ENCODE data around the gene TAS1R2. TPM values are rescaled to one million over a fixed set of nuclear protein-coding genes. Genes with fewer than 3 reads are reported as not detected.

The TAS1R2 gene
- total and polyA plus RNA-seq, 2 of the 13 experiments (the other 11 are each of a cell fraction or from before 2014, with no cell fraction given): not detected

GRCh38 chr1:18858070-18858688 is 1.3 kb downstream of the TAS1R2 start:
- ATAC-seq: no peak
- H3K4me3 ChIP-seq (replicated peaks in 1 of 3; ENCODE audit: insufficient read depth in 1 of 3, low read depth in 2 of 3, low read length in 3 of 3): no peak overlapping the region
- H3K4me2 ChIP-seq (ENCODE audit: low read depth, low read length): no peak overlapping the region
- in situ Hi-C loops (cut with HindIII; ENCODE audit: extremely low pct_ligation_motif_present, low pct_unique_long_range_greater_than_20kb) (no loop called here), intact Hi-C loops (cut with micrococcal nuclease; ENCODE audit: unreplicated experiment) (no loop called here)
- BruUV-seq (replicated peaks): no TSS peak
- H4K20me1 ChIP-seq (ENCODE audit: insufficient read depth, low read length): no peaks in the 10 kb centered on the region
- ChIA-PET CTCF (ENCODE audit: low intra/inter-chr PET ratio, low total read pairs) (no interaction called here), POLR2A (no interaction called here)
- DNase-seq (ENCODE audit: low spot score): no peak
- H3K79me2 ChIP-seq (ENCODE audit: insufficient read depth, low read length): no peaks in the 10 kb centered on the region
- no peak overlapping the region for H3K9ac ChIP-seq (ENCODE audit: insufficient read depth, low read depth, low read length)
- peaks cover 3 to 17% of the 10 kb centered on the region in 2 experiments; a peak in 4 of 5 replicates for H3K27me3 ChIP-seq (ENCODE audit: control insufficient read depth in 1 of 2, insufficient read depth in 2 of 2, low read length in 2 of 2)
- no peak overlapping the region for H2AFZ ChIP-seq (ENCODE audit: low read length)
- no peaks in the 10 kb centered on the region for H3K36me3 ChIP-seq (replicated peaks in 1 of 2; ENCODE audit: control insufficient read depth in 1 of 2, insufficient read depth in 2 of 2, low read length in 2 of 2)
- 32% methylated on average over 7 of the region's 7 CpGs for WGBS (ENCODE audit: low lambda C conversion rate)
- no peak for FAIRE-seq
- H3K9me3 ChIP-seq (ENCODE audit: low read length): no peaks in the 10 kb centered on the region
- H3K4me1 ChIP-seq (ENCODE audit: insufficient read depth, low read length): no peaks in the 10 kb centered on the region
- no peak overlapping the region for H3K27ac ChIP-seq (ENCODE audit: extremely low read length, insufficient read depth, low read length)
- TF ChIP-seq ZFP36L1 (CRISPR knock-in tag; IDR thresholded peaks at IDR 0.05): no peak
- 0 out of 2 replicates have a peak, but pooled peaks have one; percentile 1 for TF ChIP-seq FOXA1 (IDR thresholded peaks at IDR 0.05)
- TF ChIP-seq FOXA1 (CRISPR knock-in tag; IDR thresholded peaks at IDR 0.05): no peak
- peak; percentile 79; the same call in 1 of the 2 replicates for TF ChIP-seq ZNF207 (IDR thresholded peaks at IDR 0.05; ENCODE audit: borderline replicate concordance)
- no peak for TF ChIP-seq ZNF83 (CRISPR knock-in tag; IDR thresholded peaks at IDR 0.05; ENCODE audit: borderline replicate concordance)
- no peak for TF ChIP-seq MYC (CRISPR knock-in tag; IDR thresholded peaks at IDR 0.05; ENCODE audit: borderline replicate concordance)
- TF ChIP-seq ZNF432 (CRISPR knock-in tag; IDR thresholded peaks at IDR 0.05; ENCODE audit: borderline replicate concordance): no peak
- no peak for TF ChIP-seq PLRG1 (conservative IDR thresholded peaks at IDR 0.05)
- no peak for TF ChIP-seq JUND (CRISPR knock-in tag; IDR thresholded peaks at IDR 0.05)
- no peak for TF ChIP-seq NFKBIZ (CRISPR knock-in tag; IDR thresholded peaks at IDR 0.05)
- TF ChIP-seq, protein P1, sequence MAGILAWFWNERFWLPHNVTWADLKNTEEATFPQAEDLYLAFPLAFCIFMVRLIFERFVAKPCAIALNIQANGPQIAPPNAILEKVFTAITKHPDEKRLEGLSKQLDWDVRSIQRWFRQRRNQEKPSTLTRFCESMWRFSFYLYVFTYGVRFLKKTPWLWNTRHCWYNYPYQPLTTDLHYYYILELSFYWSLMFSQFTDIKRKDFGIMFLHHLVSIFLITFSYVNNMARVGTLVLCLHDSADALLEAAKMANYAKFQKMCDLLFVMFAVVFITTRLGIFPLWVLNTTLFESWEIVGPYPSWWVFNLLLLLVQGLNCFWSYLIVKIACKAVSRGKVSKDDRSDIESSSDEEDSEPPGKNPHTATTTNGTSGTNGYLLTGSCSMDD (CRISPR knock-in tag; IDR thresholded peaks at IDR 0.05): no peak
- no peak for TF ChIP-seq ZNF776 (CRISPR knock-in tag; IDR thresholded peaks at IDR 0.05)
- TF ChIP-seq SMC3 (IDR thresholded peaks at IDR 0.05; ENCODE audit: low read length): no peak
- TF ChIP-seq JUN (CRISPR knock-in tag; IDR thresholded peaks at IDR 0.05): no peak
- no peak for TF ChIP-seq ZNF766 (CRISPR knock-in tag; IDR thresholded peaks at IDR 0.05; ENCODE audit: borderline replicate concordance)
- TF ChIP-seq, protein P2, sequence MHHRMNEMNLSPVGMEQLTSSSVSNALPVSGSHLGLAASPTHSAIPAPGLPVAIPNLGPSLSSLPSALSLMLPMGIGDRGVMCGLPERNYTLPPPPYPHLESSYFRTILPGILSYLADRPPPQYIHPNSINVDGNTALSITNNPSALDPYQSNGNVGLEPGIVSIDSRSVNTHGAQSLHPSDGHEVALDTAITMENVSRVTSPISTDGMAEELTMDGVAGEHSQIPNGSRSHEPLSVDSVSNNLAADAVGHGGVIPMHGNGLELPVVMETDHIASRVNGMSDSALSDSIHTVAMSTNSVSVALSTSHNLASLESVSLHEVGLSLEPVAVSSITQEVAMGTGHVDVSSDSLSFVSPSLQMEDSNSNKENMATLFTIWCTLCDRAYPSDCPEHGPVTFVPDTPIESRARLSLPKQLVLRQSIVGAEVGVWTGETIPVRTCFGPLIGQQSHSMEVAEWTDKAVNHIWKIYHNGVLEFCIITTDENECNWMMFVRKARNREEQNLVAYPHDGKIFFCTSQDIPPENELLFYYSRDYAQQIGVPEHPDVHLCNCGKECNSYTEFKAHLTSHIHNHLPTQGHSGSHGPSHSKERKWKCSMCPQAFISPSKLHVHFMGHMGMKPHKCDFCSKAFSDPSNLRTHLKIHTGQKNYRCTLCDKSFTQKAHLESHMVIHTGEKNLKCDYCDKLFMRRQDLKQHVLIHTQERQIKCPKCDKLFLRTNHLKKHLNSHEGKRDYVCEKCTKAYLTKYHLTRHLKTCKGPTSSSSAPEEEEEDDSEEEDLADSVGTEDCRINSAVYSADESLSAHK (CRISPR knock-in tag; IDR thresholded peaks at IDR 0.05; ENCODE audit: borderline replicate concordance): no peak
- TF ChIP-seq PLSCR1 (CRISPR knock-in tag; IDR thresholded peaks at IDR 0.05; ENCODE audit: borderline replicate concordance): no peak
- TF ChIP-seq ZNF496 (CRISPR knock-in tag; IDR thresholded peaks at IDR 0.05; ENCODE audit: insufficient replicate concordance): no peak
- TF ChIP-seq FIP1L1 (IDR thresholded peaks at IDR 0.05; ENCODE audit: borderline replicate concordance, insufficient read depth, low read depth, low read length): no peak
- no peak for TF ChIP-seq HMG20B (CRISPR knock-in tag; conservative IDR thresholded peaks at IDR 0.05)
- no peak for TF ChIP-seq ZBTB8A (CRISPR knock-in tag; IDR thresholded peaks at IDR 0.05; ENCODE audit: borderline replicate concordance, low read depth)

Data from HepG2 (cell line).